HG02571 (cell line): ENCODE results near the gene BMAL1.
"Not testable (repeated sequence)": the region's sequence is repeated elsewhere in the genome, so short reads cannot be mapped to it uniquely, and the experiment has no call there.

ENCODE experiments used
- ATAC-seq: cut with Tn5 transposase; IDR thresholded peaks from one replicate; pipeline ENCODE4 v1.9.1; 2021; ENCODE audit warnings: mild to moderate bottlenecking, moderate library complexity; ENCODE audit not compliant: unreplicated experiment

BMAL1 gene

GRCh38 chr11:13368041-13368446 lies 90.5 kb downstream of the BMAL1 start:
- ATAC-seq, result no peak

- no peak for ATAC-seq
Observed at GRCh38 chr11:13373216-13373615, 95.6 kb downstream of the BMAL1 start.

GRCh38 chr11:13375798-13376197 lies 98.2 kb downstream of the BMAL1 start:
- no peak for ATAC-seq

GRCh38 chr11:13376402-13376801 lies 98.8 kb downstream of the BMAL1 start:
- ATAC-seq, result no peak

GRCh38 chr11:13376838-13377237 lies 99.2 kb downstream of the BMAL1 start:
- no peak for ATAC-seq

GRCh38 chr11:13378316-13378715 lies 100.7 kb downstream of the BMAL1 start:
- no peak for ATAC-seq

- no peak for ATAC-seq
Observed at GRCh38 chr11:13380731-13381130, 103.1 kb downstream of the BMAL1 start.

- no peak for ATAC-seq
Observed at GRCh38 chr11:13382751-13383150, 105.2 kb downstream of the BMAL1 start.

GRCh38 chr11:13384908-13385640 lies 107.5 kb downstream of the BMAL1 start:
- ATAC-seq, result no peak

- no peak for ATAC-seq
Observed at GRCh38 chr11:13386567-13386966, 109.0 kb downstream of the BMAL1 start.

GRCh38 chr11:13388741-13389140 lies 111.2 kb downstream of the BMAL1 start:
- no peak for ATAC-seq

GRCh38 chr11:13391217-13391616 lies 113.6 kb downstream of the BMAL1 start:
- ATAC-seq, result no peak

- ATAC-seq, result not testable (repeated sequence)
Observed at GRCh38 chr11:13398335-13398734, 120.7 kb downstream of the BMAL1 start.

GRCh38 chr11:13405220-13405619 lies 127.6 kb downstream of the BMAL1 start:
- ATAC-seq, result no peak

- no peak for ATAC-seq
Observed at GRCh38 chr11:13415201-13415600, 137.6 kb downstream of the BMAL1 start.

- ATAC-seq, result no peak
Observed at GRCh38 chr11:13421561-13421960, 144.0 kb downstream of the BMAL1 start.

GRCh38 chr11:13423372-13423771 lies 145.8 kb downstream of the BMAL1 start:
- no peak for ATAC-seq

GRCh38 chr11:13427440-13427839 lies 149.8 kb downstream of the BMAL1 start:
- ATAC-seq, result no peak

- no peak for ATAC-seq
Observed at GRCh38 chr11:13429288-13429687, 151.7 kb downstream of the BMAL1 start.

- ATAC-seq, result no peak
Observed at GRCh38 chr11:13429836-13430235, 152.2 kb downstream of the BMAL1 start.

- no peak for ATAC-seq
Observed at GRCh38 chr11:13433437-13433836, 155.8 kb downstream of the BMAL1 start.

- no peak for ATAC-seq
Observed at GRCh38 chr11:13434247-13435205, 156.9 kb downstream of the BMAL1 start.
